NCI-H1092 (cell line): ENCODE results near the gene OR2B2.
"Not testable (repeated sequence)": the region's sequence is repeated elsewhere in the genome, so short reads cannot be mapped to it uniquely, and the experiment has no call there.

ENCODE experiments used
- DNase-seq: peaks from one replicate; lab custom pipeline; 2025; lab: John Stamatoyannopoulos, UW

Gene OR2B2

DNA sequence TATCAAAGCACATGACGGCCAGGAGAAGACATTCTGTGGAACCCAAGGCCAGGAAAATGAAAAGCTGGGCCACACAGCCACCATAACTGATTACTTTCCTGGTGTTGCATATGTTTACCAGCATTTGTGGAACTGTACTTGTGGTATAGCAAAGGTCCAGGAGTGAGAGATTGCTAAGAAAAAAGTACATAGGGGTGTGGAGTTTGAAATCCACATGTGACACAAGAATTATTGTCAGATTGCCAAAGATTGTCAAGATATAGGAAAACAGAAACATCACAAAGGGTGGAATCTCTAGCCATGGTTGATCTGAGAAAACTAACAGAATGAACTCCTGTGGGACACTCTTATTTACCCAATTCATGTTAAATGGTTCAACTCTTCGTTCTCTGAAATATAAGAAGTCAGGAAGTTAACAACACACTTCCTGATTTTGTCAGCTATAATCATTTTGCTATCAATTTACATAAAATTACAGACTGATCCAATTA is at the start of gene OR2B2:
OR2B2 (minus strand) TSS at position 441 of the 491 bp plus-strand sequence; CDS start at position 364, 77 bp downstream.
- DNase-seq: no peak

DNA sequence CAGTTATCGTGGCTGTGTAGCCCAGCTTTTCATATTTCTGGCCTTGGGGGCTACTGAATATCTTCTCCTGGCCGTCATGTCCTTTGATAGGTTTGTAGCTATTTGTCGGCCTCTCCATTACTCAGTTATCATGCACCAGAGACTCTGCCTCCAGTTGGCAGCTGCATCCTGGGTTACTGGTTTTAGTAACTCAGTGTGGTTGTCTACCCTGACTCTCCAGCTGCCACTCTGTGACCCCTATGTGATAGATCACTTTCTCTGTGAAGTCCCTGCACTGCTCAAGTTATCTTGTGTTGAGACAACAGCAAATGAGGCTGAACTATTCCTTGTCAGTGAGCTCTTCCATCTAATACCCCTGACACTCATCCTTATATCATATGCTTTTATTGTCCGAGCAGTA is 45.3 kb upstream of the OR2B2 start:
- no peak for DNase-seq

DNA sequence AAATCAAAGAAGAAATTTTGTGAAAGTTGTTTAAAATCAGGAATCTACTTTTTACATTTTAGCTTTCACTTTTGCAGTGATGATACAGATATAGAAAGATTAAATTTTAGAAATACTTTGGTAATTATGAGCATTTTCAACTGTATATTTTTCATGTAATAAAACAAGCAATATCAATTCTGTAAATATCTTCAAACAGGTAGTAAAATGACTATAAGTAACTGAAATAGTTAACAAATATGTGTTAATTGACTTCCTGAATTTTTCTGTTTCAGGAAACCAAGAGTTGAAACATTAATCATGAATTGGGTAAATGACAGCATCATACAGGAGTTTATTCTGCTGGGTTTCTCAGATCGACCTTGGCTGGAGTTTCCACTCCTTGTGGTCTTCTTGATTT is 44.7 kb upstream of the OR2B2 start, which contains the start of gene OR2B6:
OR2B6 (plus strand) TSS at position 301 of the 400 bp plus-strand sequence; CDS start at position 301, 0 bp downstream.
- DNase-seq: no peak

DNA sequence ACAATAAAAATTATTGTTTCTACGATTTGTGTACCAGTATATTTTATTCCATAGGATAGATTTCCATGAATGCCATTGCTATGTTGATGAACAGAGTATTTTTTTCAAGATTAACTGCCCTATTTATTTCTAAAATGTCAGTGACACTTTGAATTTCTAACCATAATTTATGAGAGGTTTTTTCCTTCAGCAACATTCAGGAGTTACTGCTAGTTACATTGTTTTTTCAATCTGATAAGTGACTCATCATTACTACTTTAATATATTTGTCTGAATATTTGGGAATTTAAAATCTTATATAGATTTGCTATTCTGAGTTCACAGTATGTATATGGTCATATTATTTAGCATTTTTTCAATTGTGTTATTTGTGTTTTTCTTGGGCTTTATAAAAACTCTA is 38.8 kb upstream of the OR2B2 start:
- DNase-seq: no peak

DNA sequence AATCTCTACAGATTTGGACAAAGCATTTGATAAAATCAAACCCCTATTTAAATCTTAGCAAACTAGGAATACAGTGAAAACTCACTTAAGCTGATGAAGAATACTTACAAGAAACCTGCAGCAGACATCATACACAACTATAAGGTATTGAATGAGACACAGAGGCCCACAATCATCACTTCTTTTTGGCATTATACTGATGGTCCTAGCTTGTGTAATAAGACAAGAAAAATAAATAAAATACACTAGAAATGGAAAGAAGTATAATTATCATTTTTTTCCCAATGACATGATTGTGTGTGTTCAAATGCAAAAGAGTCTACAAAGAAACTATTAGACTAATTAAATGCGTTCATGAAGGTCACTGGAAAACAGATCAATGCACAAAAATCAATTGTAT is 36.0 kb upstream of the OR2B2 start:
- DNase-seq: no peak

DNA sequence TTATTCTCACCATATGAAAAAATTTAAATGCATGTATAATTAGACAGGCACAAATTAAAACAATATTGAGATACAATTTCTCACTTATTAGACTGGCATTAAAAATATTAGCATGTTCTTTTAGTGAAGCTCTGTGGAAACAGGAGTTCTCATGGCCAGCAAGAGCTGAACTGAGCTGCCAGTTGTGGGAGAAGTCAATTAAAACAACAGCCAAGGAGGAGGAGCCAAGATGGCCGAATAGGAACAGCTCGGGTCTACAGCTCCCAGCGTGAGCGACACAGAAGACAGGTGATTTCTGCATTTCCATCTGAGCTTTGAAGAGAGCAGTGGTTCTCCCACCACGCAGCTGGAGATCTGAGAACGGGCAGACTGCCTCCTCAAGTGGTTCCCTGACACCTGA is 30.9 kb upstream of the OR2B2 start:
- DNase-seq: not testable (repeated sequence)

DNA sequence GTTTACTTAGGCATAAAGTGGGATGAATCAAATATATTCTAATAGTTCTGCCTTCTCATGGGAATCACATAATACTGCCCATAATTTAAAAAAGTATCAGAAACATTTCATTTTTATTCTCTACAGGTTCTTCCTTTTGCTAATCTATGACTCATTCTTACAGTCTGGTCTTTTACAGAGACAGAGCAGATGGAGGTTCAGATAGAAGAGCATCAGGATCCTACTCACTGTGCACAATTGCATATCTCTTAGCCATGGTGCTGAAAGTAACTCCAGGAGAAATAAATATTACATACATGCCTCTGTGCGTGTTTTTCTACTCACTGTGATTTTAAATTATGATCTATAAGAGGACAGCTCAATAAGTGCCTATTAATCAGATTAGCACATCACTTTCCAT is 28.6 kb upstream of the OR2B2 start:
- no peak for DNase-seq

DNA sequence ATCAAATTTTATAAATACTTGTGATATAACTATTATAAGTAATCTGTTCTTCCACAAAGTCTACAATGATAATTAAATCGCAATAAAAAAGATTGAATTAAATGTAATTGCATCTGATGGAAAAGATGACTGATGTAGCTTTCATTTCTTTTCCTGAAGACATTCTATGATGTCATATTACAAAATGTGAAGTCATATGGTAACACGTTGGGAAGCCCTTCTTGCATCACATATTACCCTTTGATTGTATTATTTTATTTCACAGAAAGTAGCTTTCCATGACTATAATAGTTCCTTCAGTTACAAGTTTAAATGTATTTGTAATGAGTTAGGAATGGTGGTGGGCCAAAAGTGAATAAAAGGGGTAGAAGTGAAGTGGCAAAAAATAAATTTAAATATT is 19.0 kb upstream of the OR2B2 start:
- DNase-seq: no peak

DNA sequence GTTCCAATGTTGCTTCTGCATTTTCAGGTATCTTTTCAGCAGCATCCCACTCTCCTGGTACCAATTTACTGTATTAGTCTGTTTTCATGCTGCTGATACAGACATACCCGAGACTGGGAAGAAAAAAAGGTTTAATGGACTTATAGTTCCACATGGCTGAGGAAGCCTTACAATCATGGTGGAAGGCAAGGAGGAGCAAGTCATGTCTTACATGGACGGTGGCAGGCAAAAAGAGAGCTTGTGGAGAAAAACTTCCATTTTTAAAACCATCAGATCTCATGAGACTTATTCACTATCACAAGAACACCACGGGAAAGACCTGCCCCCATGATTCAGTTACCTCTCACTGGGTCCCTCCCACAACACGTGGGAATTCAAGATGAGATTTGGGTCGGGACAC is 17.7 kb upstream of the OR2B2 start:
- not testable (repeated sequence) for DNase-seq

DNA sequence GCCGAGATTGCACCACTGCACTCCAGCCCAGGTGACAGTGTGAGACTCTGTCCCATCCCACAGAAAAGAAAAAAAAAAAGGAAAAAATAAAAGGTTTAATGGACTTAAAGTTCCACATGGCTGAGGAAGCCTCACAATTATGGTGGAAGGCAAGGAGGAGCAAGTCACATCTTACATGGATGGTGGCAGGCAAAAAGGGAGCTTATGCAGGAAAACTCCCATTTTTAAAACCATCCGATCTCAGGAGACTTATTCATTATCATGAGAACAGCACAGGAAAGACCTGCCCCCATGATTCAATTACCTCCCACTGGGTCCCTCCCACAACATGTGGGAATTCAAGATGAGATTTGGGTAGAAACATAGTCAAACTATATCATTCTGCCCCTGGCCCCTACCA is 15.8 kb upstream of the OR2B2 start:
- not testable (repeated sequence) for DNase-seq

DNA sequence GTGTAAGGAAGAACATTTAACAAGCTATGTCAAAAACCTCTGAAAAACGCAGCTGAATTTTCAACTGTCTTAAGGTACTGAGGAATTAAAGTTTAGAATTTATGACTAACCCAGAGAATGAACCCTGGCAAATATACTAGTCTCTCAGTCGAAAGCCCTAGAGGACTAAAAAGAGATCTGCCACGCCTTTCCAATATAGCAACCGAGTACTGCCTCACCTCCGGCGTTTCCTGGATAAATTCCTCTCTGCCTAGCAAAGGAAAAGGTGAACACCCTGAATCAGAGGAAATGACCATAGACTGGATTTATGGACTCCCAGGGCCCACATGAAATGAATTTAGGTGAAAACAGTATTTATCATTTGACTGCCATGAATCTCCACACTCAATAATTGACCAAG is 12.0 kb upstream of the OR2B2 start:
- no peak for DNase-seq

DNA sequence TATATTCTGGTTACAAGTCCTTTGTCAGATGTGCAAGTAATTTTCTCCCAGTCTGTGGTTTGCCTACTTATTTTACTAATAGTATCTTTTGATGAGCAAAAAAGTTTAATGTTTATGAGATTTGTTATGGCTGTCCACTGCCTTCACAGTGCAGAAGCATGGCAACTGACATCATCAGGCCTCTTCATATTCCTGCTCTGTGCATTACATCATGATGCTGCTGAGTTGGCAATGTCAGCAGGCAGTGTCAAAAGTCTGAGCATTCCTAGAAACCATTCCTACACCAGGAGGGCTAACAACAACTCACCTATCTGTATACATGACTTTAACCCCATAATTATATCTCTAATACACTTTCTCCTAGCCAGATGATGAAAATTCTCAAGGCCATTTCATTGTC is 10.8 kb upstream of the OR2B2 start:
- DNase-seq: no peak

DNA sequence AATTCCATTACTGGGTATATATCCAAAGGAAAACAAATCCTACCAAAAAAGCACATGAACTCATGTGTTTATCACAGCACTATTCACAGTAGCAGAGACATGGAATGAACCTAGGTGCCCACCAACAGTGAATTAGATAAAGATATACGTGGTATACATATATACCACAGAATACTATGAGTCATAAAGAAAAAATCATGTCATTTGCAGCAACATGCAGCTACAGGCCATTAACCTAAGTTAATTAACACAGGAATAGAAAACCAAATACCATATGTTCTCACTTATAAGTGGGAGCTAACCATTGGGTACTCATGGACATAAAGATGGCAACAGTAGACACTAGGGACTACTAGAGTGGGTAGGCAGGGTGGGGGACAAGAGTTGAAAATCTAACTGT is 4.2 kb downstream of the OR2B2 start:
- DNase-seq: no peak

DNA sequence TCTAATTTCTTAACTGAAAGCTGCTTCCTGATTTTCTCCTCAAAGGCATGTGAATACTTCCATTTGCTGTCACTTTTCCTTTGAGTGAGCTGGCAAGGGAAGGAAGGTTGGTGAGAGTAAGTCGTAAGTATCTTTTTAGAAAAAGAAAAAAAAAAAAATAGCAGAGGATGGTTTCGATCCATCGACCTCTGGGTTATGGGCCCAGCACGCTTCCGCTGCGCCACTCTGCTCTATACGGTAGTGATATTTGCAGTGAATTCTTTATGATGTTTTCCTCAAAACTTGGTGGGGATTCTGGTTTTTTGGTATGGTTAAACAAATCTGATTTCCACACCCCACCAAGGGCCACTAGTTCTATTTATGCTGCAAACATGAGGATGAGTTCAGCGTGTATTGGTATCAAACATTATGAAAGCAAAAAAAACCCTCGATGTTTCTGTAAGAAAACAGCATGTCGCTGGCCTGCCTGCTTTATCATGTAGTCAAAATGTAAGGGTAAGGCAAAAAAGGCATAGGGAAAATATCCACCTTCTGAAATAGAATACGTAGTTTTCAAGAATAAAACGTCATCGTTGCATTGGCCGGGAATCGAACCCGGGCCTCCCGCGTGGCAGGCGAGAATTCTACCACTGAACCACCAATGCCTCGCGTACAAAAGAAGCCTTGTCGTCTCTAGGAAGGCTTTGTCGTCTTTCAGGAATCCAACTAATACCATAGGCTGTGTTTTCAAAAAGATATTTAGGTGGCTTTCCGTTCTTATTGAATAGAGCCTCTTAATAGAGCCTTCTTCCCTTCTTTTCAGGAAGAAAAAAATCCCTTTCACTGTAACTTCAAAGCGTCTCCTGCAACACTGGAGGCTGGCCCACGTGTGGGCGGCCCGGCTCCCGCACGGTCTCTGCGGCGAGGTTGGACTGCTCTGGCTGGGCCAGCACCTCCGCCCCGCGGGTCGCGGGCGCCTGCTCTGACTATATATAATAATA is 9.6 kb downstream of the OR2B2 start:
- DNase-seq: peak; percentile 63

DNA sequence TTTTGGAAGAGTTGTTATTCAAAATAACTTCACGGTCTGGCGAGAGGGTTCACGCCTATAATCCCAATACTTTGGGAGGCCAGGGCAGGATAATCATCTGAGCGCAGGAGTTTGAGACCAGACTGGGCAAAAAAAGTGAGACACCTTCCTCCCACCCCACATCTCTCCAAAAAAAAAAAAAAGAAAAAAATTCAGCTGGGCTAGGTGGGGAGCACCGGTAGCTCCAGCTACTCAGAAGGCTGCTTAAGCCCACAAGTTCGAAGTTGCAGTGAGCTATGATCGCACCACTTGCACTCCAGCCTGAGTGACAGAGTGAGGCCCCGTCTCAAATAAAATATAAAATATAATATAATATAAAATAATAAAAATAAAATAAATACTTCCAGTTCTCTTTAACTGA is 10.4 kb downstream of the OR2B2 start:
- DNase-seq: no peak

DNA sequence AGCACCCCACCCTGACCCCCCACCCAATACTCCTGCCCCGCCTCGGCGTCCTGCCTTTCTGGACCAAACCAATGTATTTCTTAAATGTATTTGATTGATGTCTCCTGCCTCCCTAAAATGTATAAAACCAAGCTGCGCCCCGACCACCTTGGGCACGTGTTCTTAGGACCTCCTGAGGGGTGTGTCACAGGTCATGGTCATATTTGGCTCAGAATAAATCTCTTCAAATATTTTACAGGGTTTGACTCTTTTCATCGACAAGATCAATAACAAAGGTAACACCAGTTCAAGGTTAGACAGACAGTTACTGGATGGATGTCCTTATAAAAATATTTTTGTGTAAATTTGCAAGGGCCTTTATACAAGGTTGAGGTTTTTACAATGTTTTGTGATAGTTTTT is 12.0 kb downstream of the OR2B2 start:
- not testable (repeated sequence) for DNase-seq

DNA sequence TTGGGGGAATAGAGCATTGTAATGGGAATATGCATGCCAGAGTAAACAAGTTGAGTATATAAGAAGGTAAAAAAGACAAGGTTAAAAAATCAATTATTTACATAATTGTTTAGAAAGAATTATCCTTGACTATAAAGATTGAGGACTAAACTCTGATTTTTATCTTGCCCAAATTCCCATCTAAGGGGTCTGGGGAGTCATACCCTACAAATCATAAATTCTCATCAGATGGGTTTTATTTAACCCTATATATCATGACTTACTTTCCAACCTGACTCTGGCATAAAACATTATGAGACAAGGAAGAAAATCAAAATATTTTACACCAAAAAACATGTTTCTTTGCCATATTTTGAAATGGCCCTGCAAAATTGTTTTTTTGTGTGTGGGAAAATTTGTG is 12.7 kb downstream of the OR2B2 start:
- DNase-seq: no peak

DNA sequence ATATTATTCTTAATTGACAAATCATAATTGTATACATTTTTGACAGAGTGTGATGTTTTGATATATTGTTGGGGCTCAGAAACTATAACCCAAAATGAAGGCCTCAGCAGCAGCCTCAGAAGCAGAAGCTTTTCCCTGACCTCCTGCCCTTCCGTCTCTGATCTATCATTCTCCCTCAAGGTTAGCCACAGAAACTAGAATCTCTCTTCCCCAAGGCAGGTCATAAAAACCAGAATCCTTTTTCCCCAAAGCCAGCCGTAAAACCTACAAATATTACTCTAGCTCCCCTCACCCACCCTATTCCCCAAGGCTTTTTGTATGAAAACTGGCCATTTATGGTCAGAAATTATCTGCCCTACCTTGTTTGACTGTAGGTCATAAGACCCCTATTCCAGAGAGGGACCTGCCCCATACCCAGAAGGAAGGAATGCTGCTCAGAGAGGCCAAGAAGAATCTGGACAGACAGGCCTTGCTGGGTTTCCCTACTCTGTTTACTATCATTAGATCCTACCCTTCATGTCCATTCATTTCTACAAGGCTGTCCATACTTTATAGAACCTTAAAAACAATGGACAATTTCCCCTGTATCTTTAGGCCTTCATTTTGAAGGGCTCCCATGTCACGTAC is 14.5 kb downstream of the OR2B2 start:
- no peak for DNase-seq

DNA sequence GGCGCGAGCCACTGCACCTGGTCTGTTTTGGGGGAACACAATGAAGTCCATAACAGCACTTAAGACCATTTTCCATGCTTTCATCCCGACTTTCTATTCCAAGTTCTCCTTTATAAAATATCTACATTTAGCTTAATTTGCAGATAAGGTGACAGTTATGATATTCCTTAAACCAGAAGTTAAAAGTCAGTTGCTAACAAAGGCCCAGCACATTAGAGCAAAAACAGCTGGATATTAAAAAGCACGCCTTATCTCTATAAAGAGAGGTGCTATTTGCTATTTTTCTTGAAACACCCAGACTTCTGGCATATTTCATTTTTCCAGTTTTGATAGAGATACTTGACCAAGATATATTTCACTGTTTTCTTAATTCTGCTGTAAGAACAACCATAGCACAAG is 15.8 kb downstream of the OR2B2 start:
- DNase-seq: no peak

DNA sequence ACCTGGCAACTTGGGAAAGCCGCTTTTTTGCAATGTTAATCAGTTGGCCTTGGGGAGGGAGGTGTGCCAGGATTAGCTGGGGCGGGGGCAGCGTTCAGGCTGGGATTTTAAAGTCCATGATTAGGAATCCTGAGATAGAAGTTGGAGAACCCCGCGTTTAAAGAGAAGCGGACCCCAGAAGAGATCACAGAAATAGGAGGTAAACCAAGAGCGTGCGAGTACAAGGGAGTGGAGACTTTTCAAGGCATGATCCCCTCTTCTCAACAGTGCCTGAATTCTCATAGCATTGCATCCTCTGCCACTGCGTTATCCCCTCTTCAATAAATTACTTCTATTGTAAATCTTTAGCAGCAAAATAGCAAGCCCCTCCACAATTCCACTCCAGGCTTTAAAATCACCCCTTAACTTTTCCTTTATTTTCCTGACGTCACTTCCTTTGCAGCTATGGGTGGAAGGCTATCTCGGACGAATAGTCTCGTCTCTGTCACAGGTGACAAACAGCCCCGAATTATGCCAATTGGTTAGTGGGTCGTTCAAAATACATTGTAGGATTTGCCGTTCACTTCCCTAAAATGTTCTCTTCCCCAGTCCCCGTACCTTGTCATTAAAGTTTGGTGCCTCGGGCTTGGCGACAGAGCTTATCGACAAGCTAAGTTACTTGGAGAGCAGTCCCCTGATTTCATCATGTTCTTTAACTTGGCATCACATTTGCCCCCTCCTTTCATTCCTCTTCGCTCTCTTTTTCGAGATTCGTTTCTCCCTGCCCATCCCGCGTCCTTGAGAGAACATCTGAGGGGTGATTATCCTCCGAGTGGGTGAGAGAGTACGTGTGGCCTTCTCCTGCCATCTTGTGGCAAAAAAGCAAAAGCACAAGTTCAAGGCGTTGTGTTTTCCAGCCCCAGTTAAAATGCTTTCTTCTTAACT is 17.1 kb downstream of the OR2B2 start:
- peak; percentile 36 for DNase-seq

DNA sequence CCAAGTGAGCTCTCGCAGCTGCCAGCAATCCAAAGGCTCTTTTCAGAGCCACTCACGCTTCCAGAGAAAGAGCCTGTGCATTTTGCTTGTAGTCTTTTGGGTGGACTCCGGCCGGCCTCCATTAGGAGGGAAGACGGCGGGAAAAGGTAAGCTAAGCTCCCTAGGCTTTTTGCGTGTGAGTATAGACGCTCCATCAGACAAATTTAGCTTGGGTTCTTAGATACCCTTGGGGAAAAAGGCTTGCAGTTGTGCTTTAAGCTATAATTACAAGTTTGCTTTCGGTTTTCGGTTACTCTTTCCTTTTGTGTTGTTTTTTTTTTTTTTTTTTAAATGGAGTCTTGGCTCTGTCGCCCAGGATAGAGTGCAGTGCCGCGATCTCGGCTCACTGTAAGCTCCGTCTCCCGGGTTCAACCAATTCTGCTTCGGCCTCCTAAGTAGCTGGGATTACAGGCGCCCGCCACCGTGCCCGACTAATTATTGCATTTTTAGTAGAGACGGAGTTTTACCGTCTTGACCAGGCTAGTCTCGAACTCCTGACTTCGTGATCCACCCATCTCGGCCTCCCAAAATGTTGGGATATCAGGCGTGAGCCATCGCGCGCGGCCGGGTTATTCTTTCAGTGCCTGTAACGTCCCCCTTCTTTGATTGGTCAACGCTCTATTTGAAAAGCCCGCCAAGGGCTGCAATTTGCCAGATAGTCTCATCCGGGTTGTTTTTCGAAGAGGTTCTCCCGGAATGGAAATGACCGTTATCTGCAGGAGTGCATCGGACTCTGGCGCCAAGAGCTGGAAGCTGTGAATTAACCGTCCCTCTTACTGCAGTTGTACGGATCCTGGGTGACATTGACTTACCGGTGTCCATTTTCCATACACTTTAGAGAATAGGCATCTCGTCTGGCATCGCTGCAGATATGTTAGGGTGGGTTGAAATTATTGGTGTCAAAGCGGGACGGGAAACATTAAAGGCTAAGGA is 18.1 kb downstream of the OR2B2 start:
- DNase-seq: peak; percentile 84
